Transverse colon (tissue), 4 donors: ENCODE data around the gene ERGIC1.

Experiments used
- EP300 ChIP-seq: sonication (generic); formaldehyde crosslinking; IDR thresholded peaks from one replicate; pipeline ENCODE4 v1.6.1; 2017; ENCODE audit warnings: antibody characterized with exemption, low read depth
- POLR2A ChIP-seq: fragments of 450-650 bp; IDR thresholded peaks from one replicate; pipeline ENCODE4 v1.6.1; 2016; ENCODE audit warnings: antibody characterized with exemption, mild to moderate bottlenecking, moderate library complexity
- POLR2AphosphoS5 ChIP-seq, 3 donors: sonication (generic); formaldehyde crosslinking; IDR thresholded peaks; one replicate each; pipeline ENCODE4 v1.6.1; 2016; ENCODE audit warnings: antibody characterized with exemption in 3 of 3
- TF ChIP-seq, protein P1 (sequence below), 5 experiments: fragments of 200-600 bp in 3 of 5; fragments of 450-650 bp in 2 of 5; sonication (generic) in 3 of 5; IDR thresholded peaks; 1 replicate in 2 of 5; 2 replicates in 3 of 5; pipeline ENCODE4 v1.5.1; 2016 to 2017; ENCODE audit warnings: antibody characterized with exemption in 5 of 5, inconsistent platforms in 3 of 5, mild to moderate bottlenecking in 2 of 5, moderate library complexity in 1 of 5

DNA sequence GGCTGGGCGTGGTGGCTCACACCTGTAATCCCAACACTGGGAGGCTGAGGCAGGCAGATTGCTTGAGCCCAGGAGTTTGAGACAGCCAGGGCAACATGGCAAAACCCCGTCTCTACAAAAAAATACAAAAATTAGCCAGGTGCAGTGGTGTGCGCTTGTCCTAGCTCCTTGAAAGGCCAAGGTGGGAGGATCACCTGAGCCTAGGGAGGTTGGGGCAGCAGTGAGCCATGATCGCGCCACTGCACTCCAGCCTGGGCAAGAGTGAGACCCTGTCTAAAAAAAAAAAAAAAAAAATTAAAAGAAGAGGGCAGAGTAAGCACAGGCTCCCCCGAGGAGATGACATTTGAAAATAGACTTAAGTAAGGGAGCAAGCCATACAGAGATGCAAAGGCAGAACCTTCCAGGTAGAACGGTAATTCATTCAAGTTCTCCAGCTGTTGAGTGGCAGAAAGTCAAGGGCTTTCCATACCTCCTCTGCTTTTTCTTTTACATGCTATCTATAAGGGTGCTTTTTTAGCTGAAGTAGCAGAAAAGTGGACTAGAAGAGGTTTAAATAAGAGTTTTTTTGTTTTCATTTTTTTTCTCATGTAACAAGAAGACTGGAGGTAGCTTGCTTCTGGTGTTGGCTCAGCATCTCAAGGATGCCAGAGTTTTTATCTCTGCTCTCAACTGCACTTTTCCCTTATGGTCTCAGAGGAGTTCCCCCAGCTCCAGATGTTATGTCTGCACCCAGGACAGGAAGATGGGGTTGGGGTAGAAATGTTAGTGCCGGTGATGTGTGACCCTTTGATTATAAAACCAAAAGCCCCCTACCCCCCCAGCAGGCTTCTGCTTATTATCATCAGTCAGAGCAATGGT lies 40.8 kb downstream of the ERGIC1 start:
- TF ChIP-seq POLR2A: no peak
- TF ChIP-seq, protein P1, sequence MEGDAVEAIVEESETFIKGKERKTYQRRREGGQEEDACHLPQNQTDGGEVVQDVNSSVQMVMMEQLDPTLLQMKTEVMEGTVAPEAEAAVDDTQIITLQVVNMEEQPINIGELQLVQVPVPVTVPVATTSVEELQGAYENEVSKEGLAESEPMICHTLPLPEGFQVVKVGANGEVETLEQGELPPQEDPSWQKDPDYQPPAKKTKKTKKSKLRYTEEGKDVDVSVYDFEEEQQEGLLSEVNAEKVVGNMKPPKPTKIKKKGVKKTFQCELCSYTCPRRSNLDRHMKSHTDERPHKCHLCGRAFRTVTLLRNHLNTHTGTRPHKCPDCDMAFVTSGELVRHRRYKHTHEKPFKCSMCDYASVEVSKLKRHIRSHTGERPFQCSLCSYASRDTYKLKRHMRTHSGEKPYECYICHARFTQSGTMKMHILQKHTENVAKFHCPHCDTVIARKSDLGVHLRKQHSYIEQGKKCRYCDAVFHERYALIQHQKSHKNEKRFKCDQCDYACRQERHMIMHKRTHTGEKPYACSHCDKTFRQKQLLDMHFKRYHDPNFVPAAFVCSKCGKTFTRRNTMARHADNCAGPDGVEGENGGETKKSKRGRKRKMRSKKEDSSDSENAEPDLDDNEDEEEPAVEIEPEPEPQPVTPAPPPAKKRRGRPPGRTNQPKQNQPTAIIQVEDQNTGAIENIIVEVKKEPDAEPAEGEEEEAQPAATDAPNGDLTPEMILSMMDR (IDR thresholded peaks at IDR 0.05): no peak
- no peak for TF ChIP-seq POLR2AphosphoS5 (IDR thresholded peaks at IDR 0.05)
- TF ChIP-seq EP300: no peak
